Endothelial cell (in vitro differentiated cells): Measurements from ENCODE around the gene TMPRSS13. TPM values are rescaled to one million over a fixed set of nuclear protein-coding genes. Genes with fewer than 3 reads are reported as not detected.

ENCODE experiments used
- DNase-seq: peaks from one replicate; pipeline ENCODE4 v3.0.0; 2021; ENCODE audit warnings: low spot score
- H3K27ac Mint-ChIP-seq: one replicate; pipeline ENCODE4 v1.8.0; 2021; ENCODE audit warnings: mixed read lengths, inconsistent platforms; ENCODE audit not compliant: unreplicated experiment
- H3K27me3 Mint-ChIP-seq: one replicate; pipeline ENCODE4 v1.8.0; 2021; ENCODE audit warnings: mild to moderate bottlenecking, moderate library complexity, mixed read lengths, inconsistent platforms; ENCODE audit not compliant: unreplicated experiment
- H3K36me3 Mint-ChIP-seq: one replicate; pipeline ENCODE4 v1.8.0; 2021; ENCODE audit warnings: mild to moderate bottlenecking, low read depth, mixed read lengths, inconsistent platforms; ENCODE audit not compliant: unreplicated experiment
- H3K4me1 Mint-ChIP-seq: one replicate; pipeline ENCODE4 v1.8.0; 2021; ENCODE audit warnings: mild to moderate bottlenecking, mixed read lengths, inconsistent platforms; ENCODE audit not compliant: unreplicated experiment
- H3K4me3 Mint-ChIP-seq: one replicate; pipeline ENCODE4 v1.8.0; 2021; ENCODE audit warnings: mild to moderate bottlenecking, mixed read lengths, inconsistent platforms; ENCODE audit not compliant: unreplicated experiment
- H3K9me3 Mint-ChIP-seq: one replicate; pipeline ENCODE4 v1.8.0; 2021; ENCODE audit warnings: mixed read lengths, inconsistent platforms; ENCODE audit not compliant: unreplicated experiment
- total RNA-seq: library from RNA; stranded (reverse); fragmentation: NEBNext Ultra II Directional; extraction: Animal tissue kit (Norgen Biotek cat#: 25700); gene quantifications from one replicate; pipeline ENCODE4 v1.2.1, GENCODE V29; 2021; ENCODE audit not compliant: unreplicated experiment
- TF ChIP-seq, protein P1 (sequence below): fragments of 200-600 bp; sonication (generic); IDR thresholded peaks from one replicate; pipeline ENCODE4 v1.5.0; 2021; ENCODE audit warnings: antibody characterized with exemption; ENCODE audit not compliant: unreplicated experiment

Gene TMPRSS13
- total RNA-seq, 1 donor from 2014 or later, result 1.8 TPM

DNA sequence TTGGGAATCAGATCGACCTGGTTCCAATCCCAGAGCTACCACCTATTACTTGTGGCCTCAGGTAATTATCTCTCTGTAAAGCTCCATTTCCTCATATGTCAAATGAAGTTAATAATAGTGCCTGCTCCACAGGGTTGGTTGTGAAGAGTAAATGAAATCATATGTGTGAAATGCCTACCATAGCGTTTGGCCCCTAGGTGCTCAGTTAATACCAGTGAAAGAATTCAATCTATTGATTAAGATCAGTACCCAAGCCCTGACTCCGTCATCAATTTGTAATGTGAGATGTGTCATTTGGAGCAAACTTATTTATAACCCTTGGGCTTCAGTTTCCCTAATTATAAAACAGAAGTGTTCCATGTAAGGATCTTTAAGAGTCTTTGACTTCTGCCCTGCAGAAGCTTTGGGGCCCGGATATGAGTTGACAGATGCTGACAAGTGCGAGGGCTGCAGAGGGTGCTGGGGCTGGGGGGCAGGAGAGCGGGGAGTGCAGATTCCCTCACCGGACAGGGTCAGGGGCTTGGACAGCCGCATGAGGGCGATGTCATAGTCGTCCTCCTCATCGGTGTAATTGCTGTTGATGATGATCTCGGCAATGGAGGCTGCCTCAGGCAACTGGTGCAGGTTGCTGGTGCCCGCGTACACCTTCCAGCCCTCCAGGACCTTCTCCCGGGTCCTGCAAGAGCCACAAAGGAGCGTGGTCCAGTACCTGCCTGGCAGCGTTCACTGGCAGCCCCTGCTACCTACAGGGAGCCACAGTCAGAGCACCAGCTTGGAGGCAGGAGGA is 20.9 kb downstream of the TMPRSS13 start:
- Mint-ChIP-seq H3K27ac (peak overlapping the region; percentile 28), H3K36me3 (no peaks in the 10 kb centered on the region), H3K4me1 (peaks cover 16% of the 10 kb centered on the region), H3K27me3 (peaks cover 2% of the 10 kb centered on the region), H3K9me3 (no peaks in the 10 kb centered on the region), H3K4me3 (no peak overlapping the region)
- no peak for DNase-seq
- TF ChIP-seq, protein P1, sequence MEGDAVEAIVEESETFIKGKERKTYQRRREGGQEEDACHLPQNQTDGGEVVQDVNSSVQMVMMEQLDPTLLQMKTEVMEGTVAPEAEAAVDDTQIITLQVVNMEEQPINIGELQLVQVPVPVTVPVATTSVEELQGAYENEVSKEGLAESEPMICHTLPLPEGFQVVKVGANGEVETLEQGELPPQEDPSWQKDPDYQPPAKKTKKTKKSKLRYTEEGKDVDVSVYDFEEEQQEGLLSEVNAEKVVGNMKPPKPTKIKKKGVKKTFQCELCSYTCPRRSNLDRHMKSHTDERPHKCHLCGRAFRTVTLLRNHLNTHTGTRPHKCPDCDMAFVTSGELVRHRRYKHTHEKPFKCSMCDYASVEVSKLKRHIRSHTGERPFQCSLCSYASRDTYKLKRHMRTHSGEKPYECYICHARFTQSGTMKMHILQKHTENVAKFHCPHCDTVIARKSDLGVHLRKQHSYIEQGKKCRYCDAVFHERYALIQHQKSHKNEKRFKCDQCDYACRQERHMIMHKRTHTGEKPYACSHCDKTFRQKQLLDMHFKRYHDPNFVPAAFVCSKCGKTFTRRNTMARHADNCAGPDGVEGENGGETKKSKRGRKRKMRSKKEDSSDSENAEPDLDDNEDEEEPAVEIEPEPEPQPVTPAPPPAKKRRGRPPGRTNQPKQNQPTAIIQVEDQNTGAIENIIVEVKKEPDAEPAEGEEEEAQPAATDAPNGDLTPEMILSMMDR, result no peak

DNA sequence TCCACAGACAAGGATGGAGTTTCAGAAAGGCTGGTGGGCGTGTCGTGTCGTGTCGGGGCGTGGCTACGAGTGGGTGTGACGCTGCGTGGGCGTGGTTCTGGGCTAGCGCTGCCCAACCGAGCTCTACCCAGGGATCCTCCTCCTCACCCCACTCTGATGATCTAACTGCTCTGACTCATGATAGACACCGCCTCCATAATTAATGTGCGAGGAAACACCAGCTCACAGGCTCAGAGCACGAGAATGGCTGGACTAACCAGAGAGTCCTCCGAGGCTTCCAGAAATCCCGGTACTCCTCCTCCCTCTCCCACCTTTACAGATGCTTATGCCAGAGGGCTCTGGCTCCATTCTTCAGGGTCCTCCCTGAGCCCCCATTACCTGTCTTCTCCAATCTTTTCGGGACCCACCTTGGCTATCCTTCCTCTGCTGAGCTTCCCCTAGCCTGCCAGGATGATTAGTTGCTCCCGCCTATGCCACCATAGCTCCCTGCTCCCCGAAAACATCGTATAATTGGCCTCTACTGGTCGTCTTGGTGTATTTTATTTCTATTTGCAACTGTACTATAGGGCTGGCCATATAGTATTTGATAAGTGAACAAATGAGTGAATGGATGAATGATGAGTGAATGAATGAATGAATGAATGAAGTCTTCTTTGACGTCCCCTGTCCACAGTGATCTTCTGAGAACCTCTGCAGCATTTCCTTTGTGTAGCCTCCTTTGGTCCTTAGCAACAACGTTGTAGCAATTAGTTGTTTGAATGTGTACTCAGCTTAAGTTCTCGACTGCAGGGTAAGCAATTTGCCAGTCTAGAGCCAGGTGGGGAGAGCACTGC is 21.7 kb downstream of the TMPRSS13 start:
- peaks cover 2% of the 10 kb centered on the region for H3K27me3 Mint-ChIP-seq
- H3K4me1 Mint-ChIP-seq, result peaks cover 16% of the 10 kb centered on the region
- H3K27ac Mint-ChIP-seq, result peak overlapping the region; percentile 45
- peak; percentile 69 for DNase-seq
- H3K9me3 Mint-ChIP-seq, result no peaks in the 10 kb centered on the region
- peak overlapping the region; percentile 5 for H3K4me3 Mint-ChIP-seq
- H3K36me3 Mint-ChIP-seq, result no peaks in the 10 kb centered on the region
- TF ChIP-seq, protein P1, result no peak

DNA sequence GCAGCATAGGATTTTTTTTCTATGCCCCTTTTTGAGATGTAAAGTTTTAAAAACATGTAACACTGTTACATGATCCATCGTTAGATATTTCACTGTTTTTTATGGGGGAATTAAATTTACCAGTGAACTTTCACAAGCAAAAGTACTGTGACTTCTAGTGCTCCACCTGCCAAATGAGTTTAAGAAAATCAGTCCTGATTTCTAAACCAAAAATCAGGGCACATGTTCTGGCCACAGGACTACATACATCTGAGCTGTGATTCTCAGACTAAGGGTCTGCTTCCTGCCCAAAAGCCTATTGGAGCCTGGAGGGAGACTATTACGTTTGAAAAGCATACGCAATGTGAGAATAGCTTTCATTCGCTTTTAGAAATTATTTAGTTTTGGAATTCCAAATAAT is 22.5 kb downstream of the TMPRSS13 start:
- TF ChIP-seq, protein P1, result no peak
- peaks cover 16% of the 10 kb centered on the region for H3K4me1 Mint-ChIP-seq
- H3K9me3 Mint-ChIP-seq, result no peaks in the 10 kb centered on the region
- no peak overlapping the region for H3K27ac Mint-ChIP-seq
- DNase-seq, result no peak
- H3K27me3 Mint-ChIP-seq, result peaks cover 2% of the 10 kb centered on the region
- H3K4me3 Mint-ChIP-seq, result no peak overlapping the region
- no peaks in the 10 kb centered on the region for H3K36me3 Mint-ChIP-seq

DNA sequence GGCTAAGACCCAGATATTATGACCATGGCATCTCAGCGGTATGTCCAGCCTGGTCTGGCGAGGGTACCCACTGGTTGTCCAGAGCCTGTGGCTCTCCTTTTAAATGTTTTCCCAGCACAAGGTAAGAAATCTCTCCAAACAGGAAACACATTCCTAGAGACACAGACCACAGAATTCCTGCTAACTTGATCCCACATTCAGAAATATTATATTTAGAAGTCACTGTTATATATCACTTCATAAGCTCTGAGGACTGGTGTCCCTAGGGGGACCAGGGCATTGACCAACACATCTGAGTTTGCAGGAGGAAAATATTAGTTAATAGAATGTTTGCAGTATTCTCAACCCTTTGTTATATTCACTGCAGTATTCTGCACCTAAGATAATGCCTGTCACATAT is 23.1 kb downstream of the TMPRSS13 start:
- Mint-ChIP-seq H3K4me1 (peaks cover 16% of the 10 kb centered on the region), H3K27me3 (peaks cover 2% of the 10 kb centered on the region), H3K4me3 (no peak overlapping the region), H3K36me3 (no peaks in the 10 kb centered on the region), H3K9me3 (no peaks in the 10 kb centered on the region), H3K27ac (no peak overlapping the region)
- no peak for DNase-seq
- TF ChIP-seq, protein P1, result no peak

DNA sequence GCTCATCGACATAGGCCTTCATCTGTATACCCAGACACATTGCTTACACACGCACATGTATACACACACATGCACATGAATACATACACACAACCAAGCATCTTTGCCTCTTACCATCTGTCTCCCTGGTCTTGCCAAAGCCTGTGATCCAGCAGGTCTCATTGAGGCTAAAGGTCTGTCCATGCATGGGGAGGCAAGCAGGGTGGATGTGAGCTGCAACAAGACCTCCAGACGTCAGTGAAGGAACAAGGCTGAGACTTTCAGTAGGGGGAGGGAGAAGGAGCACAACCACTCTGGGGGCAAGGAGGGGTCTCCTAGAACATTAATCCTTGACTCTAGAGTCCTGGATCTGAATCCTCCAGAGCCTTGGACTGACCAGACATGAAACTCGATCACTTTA is 23.7 kb downstream of the TMPRSS13 start:
- peaks cover 2% of the 10 kb centered on the region for H3K27me3 Mint-ChIP-seq
- H3K36me3 Mint-ChIP-seq, result no peaks in the 10 kb centered on the region
- TF ChIP-seq, protein P1, result no peak
- no peaks in the 10 kb centered on the region for H3K9me3 Mint-ChIP-seq
- H3K4me1 Mint-ChIP-seq, result peaks cover 10% of the 10 kb centered on the region
- DNase-seq, result no peak
- no peak overlapping the region for H3K4me3 Mint-ChIP-seq
- H3K27ac Mint-ChIP-seq, result no peak overlapping the region
